Osteocyte (in vitro differentiated cells): ENCODE results near the gene SRXN1. TPM values are rescaled to one million over a fixed set of nuclear protein-coding genes. Genes with fewer than 3 reads are reported as not detected.

Experiments used
- DNase-seq: peaks from one replicate; pipeline ENCODE4 v3.0.0; 2021; ENCODE audit warnings: mixed read lengths; ENCODE audit not compliant: unreplicated experiment; ENCODE audit errors: extremely low spot score
- H3K27ac Mint-ChIP-seq: one replicate; pipeline ENCODE4 v1.8.0; 2021; ENCODE audit warnings: mild to moderate bottlenecking, mixed read lengths; ENCODE audit not compliant: unreplicated experiment
- H3K27me3 Mint-ChIP-seq: one replicate; pipeline ENCODE4 v1.8.0; 2021; ENCODE audit warnings: mixed read lengths; ENCODE audit not compliant: unreplicated experiment
- H3K36me3 Mint-ChIP-seq: one replicate; pipeline ENCODE4 v1.8.0; 2021; ENCODE audit warnings: mixed read lengths; ENCODE audit not compliant: unreplicated experiment
- H3K4me1 Mint-ChIP-seq: one replicate; pipeline ENCODE4 v1.8.0; 2021; ENCODE audit warnings: mixed read lengths; ENCODE audit not compliant: unreplicated experiment
- H3K4me3 Mint-ChIP-seq: one replicate; pipeline ENCODE4 v1.8.0; 2021; ENCODE audit warnings: mild to moderate bottlenecking, moderate library complexity, mixed read lengths; ENCODE audit not compliant: unreplicated experiment
- H3K9me3 Mint-ChIP-seq: one replicate; pipeline ENCODE4 v1.8.0; 2021; ENCODE audit warnings: mixed read lengths; ENCODE audit not compliant: unreplicated experiment
- CTCF ChIP-seq: fragments of 200-600 bp; sonication (generic); IDR thresholded peaks from 2 replicates; pipeline ENCODE4 v1.5.0; 2021; ENCODE audit warnings: antibody characterized with exemption, mild to moderate bottlenecking, moderate library complexity
- total RNA-seq: library from RNA; stranded (reverse); gene quantifications from 2 replicates; pipeline ENCODE4 v1.2.1, GENCODE V29; 2021

SRXN1 gene
- total RNA-seq, 1 donor from 2014 or later, result 14.3 TPM

- H3K27me3 Mint-ChIP-seq, result peaks cover 25% of the 10 kb centered on the region
- H3K36me3 Mint-ChIP-seq, result no peaks in the 10 kb centered on the region
- H3K27ac Mint-ChIP-seq, result no peak overlapping the region
- DNase-seq, result no peak
- no peak for TF ChIP-seq CTCF
- H3K9me3 Mint-ChIP-seq, result no peaks in the 10 kb centered on the region
- no peaks in the 10 kb centered on the region for H3K4me1 Mint-ChIP-seq
- no peak overlapping the region for H3K4me3 Mint-ChIP-seq
Observed at GRCh38 chr20:684676-685319, 31.8 kb upstream of the SRXN1 start.

- Mint-ChIP-seq H3K9me3 (no peaks in the 10 kb centered on the region), H3K4me1 (no peaks in the 10 kb centered on the region), H3K4me3 (no peak overlapping the region), H3K36me3 (no peaks in the 10 kb centered on the region), H3K27me3 (peaks cover 15% of the 10 kb centered on the region), H3K27ac (no peak overlapping the region)
- DNase-seq, result no peak
- no peak for TF ChIP-seq CTCF
Observed at GRCh38 chr20:682123-682522, 29.1 kb upstream of the SRXN1 start.

- DNase-seq, result no peak
- H3K9me3 Mint-ChIP-seq, result no peaks in the 10 kb centered on the region
- no peak overlapping the region for H3K4me3 Mint-ChIP-seq
- H3K27me3 Mint-ChIP-seq, result peaks cover 19% of the 10 kb centered on the region
- H3K4me1 Mint-ChIP-seq, result peaks cover 4% of the 10 kb centered on the region
- TF ChIP-seq CTCF, result no peak
- H3K27ac Mint-ChIP-seq, result no peak overlapping the region
- H3K36me3 Mint-ChIP-seq, result no peaks in the 10 kb centered on the region
Observed at GRCh38 chr20:680638-681187, 27.7 kb upstream of the SRXN1 start.

- no peak for DNase-seq
- H3K36me3 Mint-ChIP-seq, result no peaks in the 10 kb centered on the region
- H3K27ac Mint-ChIP-seq, result no peak overlapping the region
- peaks cover 28% of the 10 kb centered on the region for H3K27me3 Mint-ChIP-seq
- no peak for TF ChIP-seq CTCF
- H3K9me3 Mint-ChIP-seq, result no peaks in the 10 kb centered on the region
- peaks cover 5% of the 10 kb centered on the region for H3K4me1 Mint-ChIP-seq
- H3K4me3 Mint-ChIP-seq, result no peak overlapping the region
Observed at GRCh38 chr20:677957-678356, 25.0 kb upstream of the SRXN1 start.

GRCh38 chr20:676967-677366 is 24.0 kb upstream of the SRXN1 start:
- peaks cover 30% of the 10 kb centered on the region for H3K27me3 Mint-ChIP-seq
- H3K27ac Mint-ChIP-seq, result no peak overlapping the region
- no peak for DNase-seq
- H3K4me3 Mint-ChIP-seq, result no peak overlapping the region
- no peak for TF ChIP-seq CTCF
- H3K4me1 Mint-ChIP-seq, result peaks cover 7% of the 10 kb centered on the region
- no peaks in the 10 kb centered on the region for H3K9me3 Mint-ChIP-seq
- H3K36me3 Mint-ChIP-seq, result no peaks in the 10 kb centered on the region
